Choroid plexus epithelial cell (primary cell): ENCODE measurements around the gene ALG8.

ENCODE experiments used
- DNase-seq: peaks from one replicate; pipeline ENCODE4 v3.0.0-alpha.2; 2010; ENCODE audit warnings: low read depth
- H3K4me3 ChIP-seq: 2 replicates; pipeline ENCODE4 v1.5.1; 2011; ENCODE audit warnings: low read depth, mild to moderate bottlenecking, control low read depth, low read length, moderate library complexity
- TF ChIP-seq, protein P1 (sequence below): conservative IDR thresholded peaks from 2 replicates; pipeline ENCODE4 v1.5.1; 2011; ENCODE audit warnings: low read depth, mild to moderate bottlenecking, control low read depth, inconsistent platforms, low read length, moderate library complexity

Gene ALG8

DNA sequence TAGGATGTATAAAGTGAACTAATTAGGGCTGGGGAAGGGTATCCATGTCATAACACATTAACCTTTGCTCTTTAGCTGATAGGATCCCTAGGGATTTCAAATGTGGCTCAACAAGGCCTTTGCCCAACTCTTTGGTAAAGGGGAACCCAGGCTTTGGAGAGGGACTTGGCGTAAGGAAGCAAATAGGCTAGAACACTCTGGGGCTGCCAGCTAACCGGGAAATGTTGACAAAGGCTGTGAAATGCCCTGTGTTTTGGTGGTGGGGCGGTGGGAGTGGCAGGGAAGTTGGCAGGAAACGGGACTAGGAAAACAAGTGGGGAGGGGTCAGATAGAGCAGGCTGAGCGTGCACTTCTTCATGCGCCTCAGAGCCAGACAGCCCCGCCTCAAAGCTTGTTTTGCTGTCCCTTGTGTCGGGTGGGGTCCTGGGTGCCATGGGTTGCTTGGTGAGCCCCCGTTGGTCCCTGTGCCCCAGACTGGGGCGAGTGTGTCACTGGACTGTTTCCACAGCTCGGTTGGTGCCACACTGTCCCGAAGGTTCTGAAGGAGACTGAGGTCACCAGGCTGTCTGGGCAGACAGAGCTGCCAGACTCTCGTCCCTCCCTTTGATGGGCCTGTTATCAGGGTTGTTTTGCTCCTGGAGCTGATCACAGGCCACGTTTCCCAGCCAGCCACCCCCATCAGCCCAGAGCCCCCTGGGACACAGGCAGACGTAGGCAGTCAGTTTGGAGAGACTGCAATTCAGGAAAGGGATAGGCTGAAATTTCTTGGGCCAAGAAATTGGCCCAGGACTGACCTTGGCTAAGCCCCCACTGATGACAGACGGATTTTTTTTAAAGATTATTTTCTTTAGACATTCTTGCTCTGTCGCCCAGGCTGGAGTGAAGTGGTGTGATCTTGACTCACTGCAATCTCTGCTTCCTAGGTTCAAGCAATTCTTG is 29.4 kb upstream of the ALG8 start:
- TF ChIP-seq, protein P1, sequence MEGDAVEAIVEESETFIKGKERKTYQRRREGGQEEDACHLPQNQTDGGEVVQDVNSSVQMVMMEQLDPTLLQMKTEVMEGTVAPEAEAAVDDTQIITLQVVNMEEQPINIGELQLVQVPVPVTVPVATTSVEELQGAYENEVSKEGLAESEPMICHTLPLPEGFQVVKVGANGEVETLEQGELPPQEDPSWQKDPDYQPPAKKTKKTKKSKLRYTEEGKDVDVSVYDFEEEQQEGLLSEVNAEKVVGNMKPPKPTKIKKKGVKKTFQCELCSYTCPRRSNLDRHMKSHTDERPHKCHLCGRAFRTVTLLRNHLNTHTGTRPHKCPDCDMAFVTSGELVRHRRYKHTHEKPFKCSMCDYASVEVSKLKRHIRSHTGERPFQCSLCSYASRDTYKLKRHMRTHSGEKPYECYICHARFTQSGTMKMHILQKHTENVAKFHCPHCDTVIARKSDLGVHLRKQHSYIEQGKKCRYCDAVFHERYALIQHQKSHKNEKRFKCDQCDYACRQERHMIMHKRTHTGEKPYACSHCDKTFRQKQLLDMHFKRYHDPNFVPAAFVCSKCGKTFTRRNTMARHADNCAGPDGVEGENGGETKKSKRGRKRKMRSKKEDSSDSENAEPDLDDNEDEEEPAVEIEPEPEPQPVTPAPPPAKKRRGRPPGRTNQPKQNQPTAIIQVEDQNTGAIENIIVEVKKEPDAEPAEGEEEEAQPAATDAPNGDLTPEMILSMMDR = no peak
- peak; percentile 96 for DNase-seq

DNA sequence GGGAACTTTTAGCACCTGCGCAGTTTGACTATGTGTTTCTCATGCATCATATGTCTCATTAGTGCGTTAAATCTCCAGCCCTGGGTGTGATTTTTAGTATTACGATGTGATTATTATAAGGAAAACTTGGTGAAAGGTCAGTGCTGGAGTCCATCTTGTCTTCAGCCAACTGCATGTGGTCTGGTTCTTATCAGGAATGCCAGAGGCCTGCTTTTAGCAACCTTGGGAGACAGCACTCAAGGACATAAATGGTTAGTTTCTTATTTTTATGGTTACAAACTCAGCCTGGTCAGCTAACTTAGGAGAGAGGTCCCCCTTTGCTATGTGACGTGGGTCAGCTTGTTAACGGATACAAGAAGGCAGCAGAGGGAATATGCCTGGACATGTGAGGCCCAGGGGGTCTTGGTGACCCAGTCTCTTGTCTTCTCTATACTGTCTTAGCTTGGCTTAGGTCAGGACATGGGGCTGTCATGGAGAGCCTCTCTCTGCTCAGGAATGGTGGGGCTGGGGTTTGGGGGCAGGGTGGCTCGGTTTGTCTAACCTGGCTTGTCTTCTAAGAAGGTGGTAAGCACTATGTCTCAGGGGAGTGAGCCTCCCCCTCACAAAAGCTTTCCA is 27.5 kb upstream of the ALG8 start:
- no peak overlapping the region for H3K4me3 ChIP-seq
- no peak for DNase-seq
- TF ChIP-seq, protein P1 = no peak

More for the DNA sequence above, 29.4 kb upstream of the ALG8 start:
- no peak overlapping the region for H3K4me3 ChIP-seq

DNA sequence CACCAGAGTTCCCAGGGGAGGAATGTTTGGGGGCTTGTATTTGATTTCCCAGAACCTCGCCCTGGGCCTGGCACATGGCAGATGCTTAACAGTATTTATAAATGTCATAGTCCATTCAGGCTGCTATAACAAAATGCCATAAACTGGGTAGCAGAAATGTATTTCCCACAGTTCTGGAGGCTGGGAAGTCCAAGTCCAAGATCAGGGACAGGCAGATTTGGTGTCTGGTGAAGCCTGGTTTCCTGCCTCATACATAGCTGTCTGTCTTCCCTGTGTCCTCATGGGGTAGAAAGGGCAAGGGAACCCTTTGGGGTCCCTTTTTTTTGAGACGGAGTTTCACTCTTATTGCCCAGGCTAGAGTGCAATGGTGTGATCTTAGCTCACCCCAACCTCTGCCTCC is 25.0 kb upstream of the ALG8 start:
- no peak overlapping the region for H3K4me3 ChIP-seq
- DNase-seq = no peak
- TF ChIP-seq, protein P1 = no peak

DNA sequence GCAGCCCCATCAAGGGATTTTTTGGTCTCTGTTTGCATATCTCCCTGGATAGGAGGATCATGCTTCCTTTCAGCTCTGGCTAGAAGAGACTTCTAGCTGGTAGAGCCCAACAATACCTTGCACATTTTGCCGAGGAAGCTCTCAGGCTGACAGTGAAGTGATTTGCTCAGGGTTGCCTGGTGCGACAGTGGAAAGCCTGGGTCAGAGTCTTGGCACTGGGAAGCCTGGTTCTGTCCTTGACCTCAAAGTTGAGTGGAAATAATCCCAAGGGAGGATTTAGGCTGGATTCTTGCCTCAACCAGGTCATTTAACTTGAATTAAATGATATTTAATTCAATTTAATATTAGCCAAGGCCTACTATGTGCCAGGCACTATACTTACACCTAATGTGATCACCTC is 24.4 kb upstream of the ALG8 start:
- DNase-seq = no peak
- TF ChIP-seq, protein P1 = no peak
- H3K4me3 ChIP-seq = no peak overlapping the region

DNA sequence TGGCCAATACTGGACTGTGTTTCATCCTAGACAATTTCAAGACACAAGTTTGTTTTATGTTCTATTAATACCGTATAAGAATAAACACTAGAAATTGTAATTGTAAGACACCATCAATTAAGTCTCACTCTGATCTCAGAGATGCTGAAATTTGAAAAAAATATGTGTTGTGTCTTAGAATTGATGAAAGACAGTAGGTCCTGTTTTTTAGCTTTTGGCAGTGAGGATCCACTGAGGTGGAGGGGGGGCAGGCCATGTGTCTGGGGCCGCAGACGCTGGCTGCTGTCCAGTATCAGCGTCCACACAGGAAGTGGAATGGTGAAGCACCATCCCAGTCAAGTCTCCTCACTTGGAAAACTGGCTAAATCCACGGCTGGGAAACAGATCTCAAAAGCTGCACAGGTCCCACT is 22.5 kb upstream of the ALG8 start:
- TF ChIP-seq, protein P1 = no peak
- DNase-seq = peak; percentile 53
- H3K4me3 ChIP-seq = no peak overlapping the region

DNA sequence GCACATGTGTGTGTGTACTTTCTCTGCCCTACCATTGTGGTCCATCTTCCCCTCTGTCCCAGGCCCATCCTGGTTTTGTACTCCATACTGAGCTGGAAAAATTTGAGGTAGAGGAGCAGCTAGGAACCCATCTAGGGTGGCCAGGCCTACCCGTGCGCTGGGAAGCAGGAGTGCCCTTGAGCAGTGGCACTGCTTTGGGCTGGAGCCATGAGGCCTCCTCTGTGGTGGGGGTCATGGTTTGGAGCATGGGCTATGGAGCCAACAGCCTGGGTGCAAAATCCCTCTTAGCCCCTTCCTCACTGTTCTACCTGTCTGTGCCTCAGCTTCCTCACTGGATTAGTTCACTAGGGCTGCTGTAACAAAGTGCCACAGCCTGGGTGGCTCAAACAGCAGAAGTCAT is 21.9 kb upstream of the ALG8 start:
- no peak for DNase-seq
- TF ChIP-seq, protein P1 = no peak

More for the DNA sequence above, 21.9 kb upstream of the ALG8 start:
- no peak overlapping the region for H3K4me3 ChIP-seq
